ENCODE measurements around the gene PGS1.

GRCh38 chr17:78337244-78338109 lies 41.0 kb upstream of the PGS1 start:
- TF ChIP-seq CTCF (IDR thresholded peaks at IDR 0.05; ENCODE audit: borderline replicate concordance, extremely low read depth, low read length, poor library complexity, severe bottlenecking) (no peak), EZH2 (IDR thresholded peaks at IDR 0.05; ENCODE audit: borderline replicate concordance, low read depth, low read length, severe bottlenecking) (no peak)

Measured in DND-41 (cell line).